DOHH2 (cell line): ENCODE data around the gene BIN1.

ENCODE experiments used
- H3F3A ChIP-seq: fragments of 200-600 bp; sonication (generic), shearing (Covaris generic); 2 replicates; pipeline ENCODE4 v1.6.0; 2016; ENCODE audit warnings: antibody characterized with exemption, mild to moderate bottlenecking; ENCODE audit not compliant: control insufficient read depth, insufficient read depth
- H3K27ac ChIP-seq: fragments of 200-600 bp; sonication (generic); 2 replicates; pipeline ENCODE4 v1.5.1; 2014; ENCODE audit warnings: low read depth, mild to moderate bottlenecking, low read length, moderate library complexity
- H3K27me3 ChIP-seq: fragments of 200-600 bp; sonication (generic); 2 replicates; pipeline ENCODE4 v1.6.1; 2014; ENCODE audit warnings: mild to moderate bottlenecking, low read length, mixed read lengths; ENCODE audit not compliant: control insufficient read depth
- H3K36me3 ChIP-seq: fragments of 200-600 bp; sonication (generic); 2 replicates; pipeline ENCODE4 v1.6.1; 2014; ENCODE audit warnings: mild to moderate bottlenecking, low read length, moderate library complexity, mixed read lengths; ENCODE audit not compliant: control insufficient read depth
- H3K4me1 ChIP-seq: fragments of 200-600 bp; sonication (generic); 2 replicates; pipeline ENCODE4 v1.6.1; 2014; ENCODE audit warnings: mild to moderate bottlenecking, low read length, mixed read lengths; ENCODE audit not compliant: control insufficient read depth
- H3K4me2 ChIP-seq: fragments of 200-600 bp; sonication (generic); 2 replicates; pipeline ENCODE4 v1.6.0; 2014; ENCODE audit warnings: mild to moderate bottlenecking, low read length, moderate library complexity
- H3K4me3 ChIP-seq: fragments of 200-600 bp; sonication (generic); 2 replicates; pipeline ENCODE4 v1.5.1; 2014; ENCODE audit warnings: mild to moderate bottlenecking, low read length, mixed read lengths
- H3K79me2 ChIP-seq: fragments of 200-600 bp; sonication (generic); 2 replicates; pipeline ENCODE4 v1.6.1; 2014; ENCODE audit warnings: mild to moderate bottlenecking, low read length, mixed read lengths; ENCODE audit not compliant: control insufficient read depth
- H3K9me2 ChIP-seq: fragments of 200-600 bp; sonication (generic); replicated peaks from 2 replicates; pipeline ENCODE4 v1.6.1; 2014; ENCODE audit warnings: mild to moderate bottlenecking, low read length, mixed read lengths; ENCODE audit not compliant: control insufficient read depth
- H3K9me3 ChIP-seq: fragments of 200-600 bp; sonication (generic); 2 replicates; pipeline ENCODE4 v1.6.1; 2014; ENCODE audit warnings: antibody characterized with exemption, low read length, mixed read lengths; ENCODE audit not compliant: control insufficient read depth, insufficient read depth
- H4K20me1 ChIP-seq: fragments of 200-600 bp; sonication (generic); 2 replicates; pipeline ENCODE4 v1.6.0; 2014; ENCODE audit warnings: low read depth, mild to moderate bottlenecking, antibody characterized with exemption, low read length, moderate library complexity; ENCODE audit not compliant: control insufficient read depth, insufficient read depth
- EZH2phosphoT487 ChIP-seq: fragments of 200-600 bp; sonication (generic); IDR thresholded peaks from 2 replicates; pipeline ENCODE4 v1.6.1; 2017; ENCODE audit warnings: borderline replicate concordance, mild to moderate bottlenecking, antibody characterized with exemption, low read length, moderate library complexity, mixed read lengths
- TF ChIP-seq, protein P1 (sequence below): fragments of 200-600 bp; sonication (generic); IDR thresholded peaks from one replicate; pipeline ENCODE4 v1.5.1; 2014; ENCODE audit warnings: antibody characterized with exemption, mild to moderate bottlenecking, low read depth, low read length; ENCODE audit not compliant: poor library complexity, severe bottlenecking

The BIN1 gene

DNA sequence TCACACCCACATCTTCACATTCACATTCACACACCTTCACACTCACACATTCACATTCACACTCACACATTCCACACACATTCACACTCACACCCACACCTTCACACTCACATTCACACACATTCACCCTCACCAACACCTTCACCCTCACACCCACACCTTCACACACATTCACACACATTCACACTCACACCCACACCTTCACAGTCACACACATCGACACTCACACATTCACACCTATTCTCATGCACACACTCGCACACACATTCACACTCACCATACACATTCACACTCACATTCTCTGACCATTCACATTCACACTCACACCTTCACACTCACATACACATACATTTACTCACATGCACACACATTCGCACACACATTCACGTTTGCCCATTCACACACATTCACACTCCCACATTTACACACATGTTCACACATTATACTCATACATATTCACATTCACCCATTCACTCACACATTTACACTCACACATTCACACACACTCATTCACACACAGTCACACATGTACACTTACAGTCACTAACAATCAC, 62.7 kb downstream of the BIN1 start:
- no peak for TF ChIP-seq EZH2phosphoT487
- TF ChIP-seq, protein P1, sequence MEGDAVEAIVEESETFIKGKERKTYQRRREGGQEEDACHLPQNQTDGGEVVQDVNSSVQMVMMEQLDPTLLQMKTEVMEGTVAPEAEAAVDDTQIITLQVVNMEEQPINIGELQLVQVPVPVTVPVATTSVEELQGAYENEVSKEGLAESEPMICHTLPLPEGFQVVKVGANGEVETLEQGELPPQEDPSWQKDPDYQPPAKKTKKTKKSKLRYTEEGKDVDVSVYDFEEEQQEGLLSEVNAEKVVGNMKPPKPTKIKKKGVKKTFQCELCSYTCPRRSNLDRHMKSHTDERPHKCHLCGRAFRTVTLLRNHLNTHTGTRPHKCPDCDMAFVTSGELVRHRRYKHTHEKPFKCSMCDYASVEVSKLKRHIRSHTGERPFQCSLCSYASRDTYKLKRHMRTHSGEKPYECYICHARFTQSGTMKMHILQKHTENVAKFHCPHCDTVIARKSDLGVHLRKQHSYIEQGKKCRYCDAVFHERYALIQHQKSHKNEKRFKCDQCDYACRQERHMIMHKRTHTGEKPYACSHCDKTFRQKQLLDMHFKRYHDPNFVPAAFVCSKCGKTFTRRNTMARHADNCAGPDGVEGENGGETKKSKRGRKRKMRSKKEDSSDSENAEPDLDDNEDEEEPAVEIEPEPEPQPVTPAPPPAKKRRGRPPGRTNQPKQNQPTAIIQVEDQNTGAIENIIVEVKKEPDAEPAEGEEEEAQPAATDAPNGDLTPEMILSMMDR: no peak
- Histone ChIP-seq H3K27me3 (no peaks in the 10 kb centered on the region), H3K36me3 (no peaks in the 10 kb centered on the region), H3K4me3 (no peak overlapping the region), H3F3A (no peaks in the 10 kb centered on the region), H3K79me2 (no peaks in the 10 kb centered on the region), H3K4me2 (no peak overlapping the region), H3K4me1 (no peaks in the 10 kb centered on the region), H3K27ac (no peak overlapping the region), H4K20me1 (no peaks in the 10 kb centered on the region), H3K9me2 (no peaks in the 10 kb centered on the region), H3K9me3 (peaks cover 6% of the 10 kb centered on the region; the same call in 1 of the 2 replicates)

GRCh38 chr2:127043367-127044164, 63.4 kb downstream of the BIN1 start:
- Histone ChIP-seq H3K9me2 (no peaks in the 10 kb centered on the region), H3K4me1 (no peaks in the 10 kb centered on the region), H3K9me3 (peaks cover 6% of the 10 kb centered on the region; the same call in 1 of the 2 replicates), H3F3A (no peaks in the 10 kb centered on the region), H3K27me3 (no peaks in the 10 kb centered on the region), H3K36me3 (no peaks in the 10 kb centered on the region), H3K4me3 (no peak overlapping the region), H3K4me2 (no peak overlapping the region), H3K79me2 (no peaks in the 10 kb centered on the region), H3K27ac (no peak overlapping the region), H4K20me1 (no peaks in the 10 kb centered on the region)
- TF ChIP-seq, protein P1: no peak
- TF ChIP-seq EZH2phosphoT487: no peak

GRCh38 chr2:127041259-127041970, 65.5 kb downstream of the BIN1 start:
- Histone ChIP-seq H3F3A (no peaks in the 10 kb centered on the region), H3K9me3 (peaks cover 3% of the 10 kb centered on the region; the same call in 1 of the 2 replicates), H4K20me1 (no peaks in the 10 kb centered on the region), H3K9me2 (no peaks in the 10 kb centered on the region), H3K4me3 (no peak overlapping the region), H3K36me3 (no peaks in the 10 kb centered on the region), H3K27ac (no peak overlapping the region), H3K79me2 (no peaks in the 10 kb centered on the region), H3K4me2 (no peak overlapping the region), H3K27me3 (no peaks in the 10 kb centered on the region), H3K4me1 (no peaks in the 10 kb centered on the region)
- no peak for TF ChIP-seq EZH2phosphoT487
- TF ChIP-seq, protein P1: no peak
